ENCODE results near the gene CCDC106.

The CCDC106 gene

DNA sequence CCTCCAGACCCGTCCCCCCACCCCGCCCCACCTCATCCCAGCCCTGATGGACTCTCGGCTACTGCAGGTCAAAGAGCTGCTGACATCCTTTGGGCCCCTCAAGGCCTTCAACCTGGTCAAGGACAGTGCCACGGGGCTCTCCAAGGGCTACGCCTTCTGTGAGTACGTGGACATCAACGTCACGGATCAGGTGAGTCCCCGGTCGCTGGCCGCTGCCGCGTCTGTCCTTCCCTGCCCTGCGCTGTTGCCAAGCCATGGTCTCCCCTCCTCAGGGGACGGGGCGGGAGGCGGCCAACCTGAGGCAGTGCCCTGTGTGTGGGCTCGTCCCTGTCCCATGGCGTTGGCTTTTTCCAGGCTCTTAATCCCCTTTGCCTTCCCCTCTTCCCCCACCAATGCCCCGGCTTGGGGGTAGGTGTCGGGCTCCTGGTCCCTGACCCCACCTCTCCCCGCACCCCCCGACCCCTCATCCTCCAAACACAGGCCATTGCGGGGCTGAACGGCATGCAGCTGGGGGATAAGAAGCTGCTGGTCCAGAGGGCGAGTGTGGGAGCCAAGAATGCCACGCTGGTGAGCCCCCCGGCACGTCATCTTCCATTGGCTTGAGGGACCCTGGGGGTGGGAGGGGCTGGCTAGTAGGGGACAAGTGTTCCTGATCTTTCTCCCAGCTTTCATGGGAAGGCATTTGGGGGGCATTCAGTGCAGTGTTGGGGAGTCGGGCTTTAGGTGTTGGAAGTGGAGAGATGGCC lies 20.8 kb downstream of the CCDC106 start:
- no peak for DNase-seq (ENCODE audit: low spot score)

DNA sequence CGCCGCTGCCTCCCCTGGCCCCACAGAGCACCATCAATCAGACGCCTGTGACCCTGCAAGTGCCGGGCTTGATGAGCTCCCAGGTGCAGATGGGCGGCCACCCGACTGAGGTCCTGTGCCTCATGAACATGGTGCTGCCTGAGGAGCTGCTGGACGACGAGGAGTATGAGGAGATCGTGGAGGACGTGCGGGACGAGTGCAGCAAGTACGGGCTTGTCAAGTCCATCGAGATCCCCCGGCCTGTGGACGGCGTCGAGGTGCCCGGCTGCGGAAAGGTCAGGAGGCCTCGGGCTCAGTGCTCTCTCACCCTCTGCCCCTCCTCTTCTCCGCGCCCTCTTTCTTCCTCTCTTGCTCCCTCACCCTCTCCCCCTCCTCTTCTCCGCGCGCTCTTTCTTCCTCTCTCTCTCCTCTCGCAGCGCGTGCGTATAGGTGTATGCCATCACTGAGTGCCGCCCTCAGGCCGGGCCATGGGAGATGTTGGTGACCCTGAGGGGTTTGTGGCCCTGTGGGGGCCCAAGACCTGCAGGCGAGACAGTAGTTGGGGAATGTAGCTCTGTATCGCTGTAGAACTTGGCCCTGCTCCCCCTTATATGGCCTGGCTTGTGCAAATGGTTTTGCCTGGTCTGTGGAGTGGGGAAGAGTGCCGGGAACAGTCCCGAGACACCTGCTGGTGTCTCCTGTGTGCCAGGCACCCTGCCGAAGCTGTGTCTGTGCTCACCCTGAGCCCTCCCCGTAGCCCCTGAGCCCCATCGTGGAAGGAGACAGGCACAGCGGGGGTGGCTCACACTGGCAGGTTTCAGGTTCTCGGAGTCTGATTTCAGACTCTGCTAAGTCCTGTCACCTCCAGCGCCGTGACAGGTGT lies 21.6 kb downstream of the CCDC106 start:
- no peak for DNase-seq (ENCODE audit: low spot score)

DNA sequence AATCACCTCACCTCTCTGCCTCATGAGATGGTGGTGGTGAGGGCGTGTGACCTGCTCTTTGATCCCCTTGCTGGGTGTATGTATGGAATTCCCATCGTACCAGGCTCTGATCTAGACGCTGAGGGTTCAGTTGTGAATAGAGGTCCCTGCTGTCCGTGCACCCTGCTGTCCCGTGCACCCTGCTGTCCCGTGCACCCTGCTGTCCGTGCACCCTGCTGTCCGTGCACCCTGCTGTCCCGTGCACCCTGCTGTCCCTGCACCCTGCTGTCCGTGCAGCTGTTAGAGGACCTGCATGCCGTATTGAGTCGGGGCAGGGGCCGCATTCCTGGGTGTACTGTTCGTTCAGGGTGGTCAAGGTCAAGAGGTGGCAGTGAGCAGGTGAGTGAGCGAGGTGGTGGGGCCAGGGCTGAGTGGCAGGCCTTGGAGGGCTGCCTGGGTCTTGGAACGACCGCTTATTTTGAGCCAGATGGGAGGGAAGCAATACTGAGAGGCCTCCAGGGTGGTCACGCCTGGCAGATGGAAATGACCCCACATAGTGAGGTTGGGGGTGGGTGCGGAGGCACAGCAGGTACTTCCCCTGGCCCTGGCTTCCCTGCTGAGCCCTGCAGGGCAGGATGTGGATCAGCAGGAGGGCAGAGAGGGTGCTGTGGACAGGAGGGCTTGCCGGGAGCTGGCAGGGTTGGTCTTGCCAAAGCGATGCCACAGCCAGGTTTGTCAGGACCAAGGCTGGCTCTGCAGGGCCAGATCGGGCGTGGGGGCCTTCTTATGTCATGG lies 22.5 kb downstream of the CCDC106 start:
- DNase-seq (ENCODE audit: low spot score), result no peak

DNA sequence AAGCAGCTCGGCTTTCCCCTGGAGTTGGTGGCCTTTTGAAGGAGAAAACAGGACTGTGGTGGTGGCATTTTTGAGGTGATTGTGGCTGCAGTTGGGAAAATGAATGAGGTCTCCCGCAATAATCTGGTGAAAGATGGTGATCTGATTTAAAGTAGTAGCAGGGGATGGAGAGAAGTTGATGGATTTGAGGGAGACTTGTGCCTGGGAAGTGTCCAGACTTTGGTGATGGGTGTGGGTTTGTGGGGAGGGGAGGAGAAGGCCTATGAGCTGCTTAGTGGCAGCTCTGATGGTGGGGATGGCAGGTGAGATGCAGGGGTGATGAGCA lies 23.0 kb downstream of the CCDC106 start:
- DNase-seq (ENCODE audit: low spot score), result no peak

DNA sequence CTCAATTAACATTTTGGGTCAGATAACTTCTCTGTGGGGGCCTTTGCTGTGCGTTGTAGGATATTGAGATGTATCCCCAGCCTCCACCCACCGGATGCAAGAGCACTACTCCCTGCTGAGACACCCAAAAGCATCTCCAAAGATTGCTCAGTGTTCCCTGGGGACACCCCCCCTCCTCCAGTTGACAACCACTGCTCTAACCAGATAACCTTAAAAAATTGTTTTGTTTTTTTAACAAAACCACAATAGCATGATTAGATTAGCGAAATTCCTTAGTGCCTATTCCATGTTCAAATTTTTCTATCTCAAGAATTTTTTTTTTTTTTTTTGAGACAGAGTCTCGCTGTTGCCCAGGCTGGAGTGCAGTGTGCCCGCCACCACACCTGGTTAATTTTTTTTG lies 24.4 kb downstream of the CCDC106 start:
- DNase-seq (ENCODE audit: low spot score), result no peak

DNA sequence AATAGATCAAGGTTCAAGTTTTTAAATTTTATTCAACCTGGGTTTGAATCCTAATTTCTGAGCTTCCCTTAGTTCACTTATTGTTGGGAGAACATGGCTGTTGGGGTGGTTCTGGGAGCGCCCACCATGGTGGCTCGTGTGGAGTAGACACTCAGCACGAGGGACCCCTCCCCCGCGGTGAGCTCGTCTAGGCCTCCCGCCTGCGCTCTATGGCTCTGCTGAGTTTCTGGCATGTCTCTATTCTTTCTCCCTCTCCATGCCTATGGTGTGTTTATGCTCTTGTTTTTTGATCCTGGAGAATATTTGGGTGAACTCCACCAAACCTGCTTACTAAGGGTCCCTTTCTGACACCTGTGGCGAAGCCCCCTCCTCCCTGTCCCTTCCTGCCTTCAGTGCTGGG lies 25.5 kb downstream of the CCDC106 start:
- DNase-seq (ENCODE audit: low spot score), result no peak

DNA sequence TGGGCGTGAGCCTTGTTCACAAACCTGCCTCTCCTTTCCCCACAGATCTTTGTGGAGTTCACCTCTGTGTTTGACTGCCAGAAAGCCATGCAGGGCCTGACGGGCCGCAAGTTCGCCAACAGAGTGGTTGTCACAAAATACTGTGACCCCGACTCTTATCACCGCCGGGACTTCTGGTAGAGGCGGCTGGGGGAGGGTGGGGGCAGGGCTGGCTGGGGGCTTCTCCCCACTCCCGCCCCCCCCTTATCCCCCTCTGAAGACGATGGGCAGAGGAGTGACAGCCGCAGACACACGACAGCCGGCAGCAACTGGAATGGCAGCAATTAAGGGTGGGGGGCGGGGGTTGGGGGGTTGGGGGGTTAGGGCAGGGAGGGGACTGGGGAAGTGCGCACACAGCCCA lies 25.9 kb downstream of the CCDC106 start:
- no peak for DNase-seq (ENCODE audit: low spot score)

DNA sequence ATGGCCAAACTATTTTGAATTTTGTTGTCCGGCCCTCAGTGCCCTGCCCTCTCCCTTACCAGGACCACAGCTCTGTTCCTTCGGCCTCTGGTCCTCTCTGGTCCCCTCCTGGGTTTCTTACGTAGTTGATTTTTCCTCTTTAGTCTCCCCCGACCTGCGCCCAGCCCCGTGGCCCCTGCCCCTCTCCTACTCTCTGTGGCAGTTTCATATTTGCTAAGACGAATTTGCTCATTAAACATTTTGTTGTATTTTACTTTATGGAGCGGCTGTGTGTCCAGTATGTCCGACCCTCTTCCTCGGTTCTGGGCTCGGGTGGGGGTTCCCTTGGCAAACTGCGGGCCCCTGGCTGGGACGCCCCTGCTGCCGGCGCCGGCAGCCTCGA lies 26.4 kb downstream of the CCDC106 start:
- DNase-seq (ENCODE audit: low spot score), result no peak

DNA sequence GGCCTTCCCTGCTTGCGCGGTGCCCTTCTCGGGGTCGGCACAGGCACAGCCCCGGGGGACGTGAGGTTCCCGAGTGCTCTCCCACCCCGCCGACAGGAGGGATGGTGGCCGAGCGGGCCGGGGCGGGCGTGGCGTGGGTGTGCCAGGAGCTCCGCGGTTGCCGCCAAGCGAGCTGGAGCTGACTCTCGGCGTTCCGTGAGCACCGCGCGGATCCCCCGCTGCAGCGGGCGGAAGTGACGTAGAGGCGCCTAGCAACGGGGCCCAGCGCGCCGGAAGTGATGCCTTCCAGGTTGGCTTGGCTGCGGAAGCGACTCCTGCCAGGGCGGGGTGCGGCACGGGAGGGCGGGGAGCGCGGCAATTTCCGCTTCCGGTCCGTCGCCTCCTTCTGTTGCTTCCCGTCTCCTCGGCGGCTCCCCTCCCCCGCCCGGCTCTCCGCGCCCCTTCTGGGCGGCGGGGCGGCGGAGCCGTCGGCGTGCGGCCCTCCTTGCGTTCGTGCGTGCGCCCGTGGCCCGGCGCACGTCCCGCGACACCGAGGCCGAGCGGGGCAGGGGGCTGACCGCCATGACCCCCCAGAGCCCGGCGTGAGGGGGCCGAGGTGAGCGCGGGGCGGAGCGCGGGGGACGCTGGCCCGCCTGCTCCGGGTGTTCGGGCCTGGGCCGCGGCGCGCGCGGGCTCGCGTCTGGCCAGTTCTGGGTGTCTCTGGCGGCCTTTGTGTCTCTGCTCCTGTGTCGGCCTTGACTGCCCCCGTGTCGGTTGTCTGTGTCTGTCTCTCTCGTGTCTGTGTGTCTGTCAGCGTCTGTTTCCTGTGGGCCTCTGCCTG lies 27.0 kb downstream of the CCDC106 start, which contains the start of gene EPN1:
Gene EPN1, plus strand, starts transcription at position 386 of the 820 bp plus-strand sequence. CDS start 3,402 bp downstream, outside the sequence.
- peak; percentile 98 for DNase-seq (ENCODE audit: low spot score)

DNA sequence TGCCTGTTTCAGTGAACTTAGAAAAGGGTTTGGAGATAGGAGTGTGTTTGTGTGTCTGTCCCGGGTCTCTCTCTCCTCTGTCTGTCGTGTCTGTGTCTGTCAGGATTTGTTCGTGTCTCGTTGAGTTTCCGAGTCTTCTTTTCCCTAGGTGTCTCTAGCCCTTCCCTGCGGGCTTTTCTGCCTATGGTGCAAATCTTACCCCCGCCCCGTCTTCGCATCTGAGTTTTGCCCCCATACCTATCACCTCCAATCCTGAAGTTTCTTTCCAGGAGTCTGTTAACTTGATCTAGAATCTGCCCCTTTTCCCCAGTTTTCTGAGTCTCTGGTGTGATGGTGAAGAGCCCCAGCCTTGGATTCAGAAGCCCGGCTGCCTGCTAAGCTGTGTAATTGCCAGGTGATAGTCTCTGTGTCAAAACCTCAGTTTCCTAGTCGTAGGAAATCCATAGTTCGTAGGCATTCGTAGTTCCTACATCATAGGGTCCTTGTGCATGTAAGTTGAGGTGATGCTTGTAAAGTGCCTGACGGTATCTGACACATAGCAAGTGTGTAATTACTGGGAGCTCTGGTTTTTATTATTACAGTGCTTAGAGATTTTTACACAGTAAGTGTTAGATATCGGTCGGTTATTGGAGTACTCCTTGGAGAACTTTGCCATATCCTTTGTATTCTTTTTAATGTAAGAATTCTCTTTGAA lies 27.8 kb downstream of the CCDC106 start:
- peak; percentile 33 for DNase-seq (ENCODE audit: low spot score)

DNA sequence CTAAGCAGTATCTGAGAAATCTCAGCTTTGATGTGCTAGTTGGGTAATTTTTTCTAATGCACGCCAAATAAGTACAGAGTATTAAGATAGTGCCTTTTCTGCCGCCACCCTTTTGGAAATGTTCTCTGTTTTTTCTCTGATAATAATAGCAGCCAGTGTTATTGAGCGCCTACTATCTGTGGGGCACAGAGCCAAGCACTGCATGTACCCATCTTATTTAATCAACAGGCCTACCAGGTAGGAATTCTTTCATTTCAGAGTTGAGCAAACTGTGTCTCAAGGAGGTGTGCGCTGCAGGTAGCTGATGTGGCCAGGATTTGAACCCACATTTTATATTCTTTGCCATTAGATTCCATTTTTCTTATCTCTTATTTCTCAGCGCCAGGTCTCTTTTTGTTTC lies 28.4 kb downstream of the CCDC106 start:
- no peak for DNase-seq (ENCODE audit: low spot score)

DNA sequence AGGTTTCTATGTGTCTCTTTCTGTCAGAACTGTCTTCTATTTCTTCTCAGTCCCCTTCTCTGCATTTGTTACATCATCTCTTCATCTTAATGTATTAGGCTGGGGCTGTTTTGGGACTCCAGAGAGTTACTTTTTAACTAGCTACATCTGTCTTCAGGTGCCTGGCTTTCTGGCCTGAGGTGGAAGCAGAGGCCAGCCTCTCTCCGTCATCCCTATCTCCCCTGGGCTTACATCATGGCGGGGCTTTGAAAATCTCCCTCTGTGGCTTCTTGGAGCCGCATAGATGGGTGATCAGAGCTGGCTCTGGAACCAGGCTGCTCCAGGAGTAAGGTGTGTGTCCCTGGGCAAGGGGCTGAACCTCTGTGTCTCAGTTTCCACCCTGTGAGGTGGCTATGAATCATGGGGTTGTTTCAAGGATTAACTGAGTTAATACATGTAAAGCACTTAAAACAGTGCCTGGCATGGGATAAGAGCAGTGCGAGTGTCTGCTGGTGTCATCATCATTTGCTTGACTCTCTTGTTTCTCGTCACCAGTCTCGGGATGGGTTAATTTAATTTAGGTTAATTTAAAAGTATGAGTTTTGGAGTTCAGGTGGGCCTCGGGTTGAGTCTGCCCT lies 29.0 kb downstream of the CCDC106 start:
- DNase-seq (ENCODE audit: low spot score), result no peak

DNA sequence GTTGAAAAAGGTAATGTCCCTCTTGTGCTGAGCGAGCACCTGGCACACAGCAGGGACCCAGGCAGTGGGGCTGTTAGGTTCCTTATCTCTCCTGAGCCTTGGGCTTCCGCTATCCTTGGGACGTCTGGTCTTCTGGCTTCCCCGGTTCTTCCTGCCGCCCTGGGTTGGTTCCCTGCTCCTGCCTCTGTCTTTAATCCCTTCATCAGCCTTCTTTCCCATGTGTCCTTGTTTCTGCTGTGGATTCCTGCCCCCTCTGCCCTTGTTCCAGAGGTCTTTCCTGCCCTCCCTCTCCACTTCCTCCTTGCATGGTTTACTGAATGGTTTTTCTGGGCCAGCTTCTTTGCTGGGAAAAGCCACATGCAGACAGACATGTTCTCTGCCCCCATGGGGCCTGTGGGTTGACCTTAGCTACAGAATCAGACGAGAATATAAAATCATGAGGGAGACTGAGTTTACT lies 29.6 kb downstream of the CCDC106 start:
- no peak for DNase-seq (ENCODE audit: low spot score)

DNA sequence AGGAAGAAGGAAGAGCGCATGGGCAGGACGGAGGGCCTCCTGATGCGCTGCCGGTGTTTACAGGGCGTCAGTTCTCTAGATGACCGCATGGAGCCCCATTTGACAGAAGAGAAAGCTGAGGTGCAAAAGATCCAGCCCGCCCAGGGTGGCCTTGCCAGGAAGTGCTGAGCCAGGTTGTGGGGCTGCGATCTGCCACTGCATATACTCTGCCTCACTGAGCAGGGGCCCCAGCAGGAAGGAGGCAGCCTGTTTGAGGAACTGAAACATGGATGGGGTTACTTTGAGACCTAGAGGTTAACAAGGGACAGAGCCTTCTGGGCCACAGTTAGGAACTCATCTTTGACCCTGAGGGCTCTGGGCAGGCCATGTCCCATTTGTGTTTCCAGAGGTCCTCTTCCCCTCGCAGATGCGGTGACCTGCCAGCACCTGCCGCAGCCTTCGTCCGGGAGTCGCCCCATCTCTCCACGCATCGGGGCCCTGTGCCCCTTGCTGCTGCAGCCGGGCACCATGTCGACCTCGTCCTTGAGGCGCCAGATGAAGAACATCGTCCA lies 30.2 kb downstream of the CCDC106 start:
- DNase-seq (ENCODE audit: low spot score), result no peak

DNA sequence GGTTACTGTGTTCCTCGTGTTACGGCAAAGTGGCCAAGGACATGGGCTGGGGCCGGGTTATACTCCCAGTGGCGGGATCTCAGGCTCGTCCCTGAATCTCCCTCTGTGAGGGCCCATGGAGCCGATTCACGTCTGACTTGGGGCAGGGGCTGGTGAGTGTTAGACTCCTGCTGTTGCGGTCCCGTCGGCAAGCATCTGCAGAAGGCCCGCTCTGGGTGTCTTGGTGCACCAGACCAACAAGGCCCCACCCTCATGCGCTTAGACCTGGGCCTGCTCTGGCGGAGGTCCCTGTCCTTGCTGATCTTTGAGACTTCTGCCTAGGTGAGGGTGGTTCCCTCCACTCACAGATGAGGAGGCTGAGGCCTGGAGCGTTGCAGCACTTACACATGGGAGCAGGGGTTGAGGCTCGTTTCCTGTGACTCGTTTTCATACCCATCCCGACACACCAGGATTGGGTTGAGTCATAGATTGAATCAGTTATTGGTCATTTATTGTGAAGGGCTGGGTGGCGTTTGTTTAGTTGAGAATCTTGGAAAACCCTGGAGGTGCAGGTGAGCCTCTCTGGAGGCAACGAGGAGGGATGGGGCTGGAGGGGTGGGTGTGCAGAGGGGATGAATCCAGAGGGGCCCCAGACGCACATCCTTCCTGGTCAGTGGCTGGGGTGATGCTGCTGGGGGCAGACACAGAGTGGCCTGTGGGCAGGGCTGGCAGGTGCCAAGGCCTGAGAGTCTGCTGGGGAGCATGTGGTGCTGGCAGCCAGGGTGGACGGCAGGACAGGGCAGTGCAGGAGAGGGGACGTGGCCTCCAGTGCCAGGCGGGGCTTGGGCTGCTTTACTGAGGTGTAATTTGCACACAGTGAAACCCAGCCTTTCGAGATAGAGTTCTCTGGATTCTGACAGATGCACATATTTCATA lies 31.6 kb downstream of the CCDC106 start:
- no peak for DNase-seq (ENCODE audit: low spot score)

DNA sequence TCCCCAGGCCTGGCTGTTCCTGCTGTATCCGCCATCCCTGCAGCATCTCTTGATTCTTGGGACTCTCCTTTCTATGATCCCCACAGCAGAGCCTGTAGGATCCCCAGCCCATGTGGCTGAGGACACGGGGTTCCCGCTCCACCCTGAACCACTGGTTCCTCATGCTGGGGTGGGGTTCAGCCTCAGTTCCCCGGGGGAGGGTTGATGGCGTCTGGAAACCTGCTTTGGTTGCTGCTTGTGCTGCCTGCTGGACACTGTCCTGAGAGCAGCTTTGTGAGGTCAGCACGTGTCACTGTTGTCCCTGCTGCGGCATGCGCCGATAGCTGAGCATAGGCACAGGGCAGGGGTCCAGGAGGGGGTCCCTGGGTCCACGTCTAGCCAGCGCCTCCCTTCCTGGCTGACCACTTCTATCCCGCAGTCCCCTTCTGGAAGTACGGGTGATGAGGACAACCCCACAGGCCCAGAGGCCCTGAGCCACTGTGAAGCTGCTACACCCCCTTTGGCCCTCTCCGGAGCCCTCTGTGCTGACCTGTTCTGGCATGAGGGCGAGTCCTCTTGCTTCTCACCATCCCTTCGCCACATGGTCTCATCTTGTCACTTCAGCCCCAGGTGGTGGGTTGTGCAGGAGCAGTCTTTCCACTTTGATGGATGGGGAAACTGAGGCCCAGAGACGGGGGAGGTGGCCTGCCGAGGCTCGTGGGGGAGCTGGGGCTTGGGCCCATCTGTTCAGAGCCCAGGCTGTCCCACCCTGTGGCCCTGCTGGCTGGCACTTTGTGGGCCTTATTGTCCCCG lies 32.5 kb downstream of the CCDC106 start:
- no peak for DNase-seq (ENCODE audit: low spot score)

DNA sequence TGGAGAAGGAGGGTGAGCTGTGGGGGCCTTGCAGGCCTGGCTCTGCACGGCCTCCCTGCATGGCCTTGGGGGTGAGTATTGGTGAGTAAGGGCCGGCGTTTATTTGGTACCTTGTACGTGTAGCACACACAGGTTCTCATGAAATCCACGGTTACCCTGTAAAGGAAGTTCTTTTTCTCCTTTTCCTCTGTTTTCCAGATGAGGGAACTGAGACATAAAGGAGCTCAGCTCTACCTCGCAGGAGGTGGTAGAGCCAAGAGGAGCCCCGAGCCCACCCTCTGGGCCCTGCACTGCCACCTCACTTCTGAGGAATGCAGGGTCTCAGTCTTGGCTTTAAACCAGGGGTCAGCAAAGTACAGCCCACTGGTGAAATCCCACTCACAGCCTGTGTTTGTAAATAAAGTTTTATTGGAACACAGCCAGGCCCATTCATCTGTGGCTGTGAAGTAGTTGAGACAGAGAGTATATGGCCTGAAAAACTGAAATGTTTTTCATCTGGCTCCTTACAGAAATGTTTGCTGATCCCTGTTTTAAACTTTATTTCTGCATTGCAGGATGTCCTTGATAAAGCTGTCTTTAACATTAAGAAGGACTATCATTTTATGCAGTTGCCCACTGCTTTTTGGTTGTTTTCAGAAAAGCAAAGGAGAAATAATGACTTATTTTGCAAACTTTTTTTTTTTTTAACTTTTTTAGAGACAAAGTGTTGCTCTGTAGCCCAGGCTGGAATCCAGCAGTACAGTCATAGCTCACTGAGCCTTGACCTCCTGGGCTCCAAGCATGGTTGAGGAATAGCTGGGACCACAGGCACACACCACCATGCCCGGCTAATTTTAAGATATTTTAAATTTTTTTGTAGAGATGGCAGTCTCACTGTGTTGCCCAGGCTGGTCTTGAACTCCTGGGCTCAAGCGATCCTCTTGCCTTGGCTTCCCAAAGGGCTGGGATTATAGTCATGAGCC lies 33.4 kb downstream of the CCDC106 start:
- DNase-seq (ENCODE audit: low spot score), result no peak

Measured in SW480 (cell line).